Measurements from ENCODE around the gene SLC9A9.

DNA sequence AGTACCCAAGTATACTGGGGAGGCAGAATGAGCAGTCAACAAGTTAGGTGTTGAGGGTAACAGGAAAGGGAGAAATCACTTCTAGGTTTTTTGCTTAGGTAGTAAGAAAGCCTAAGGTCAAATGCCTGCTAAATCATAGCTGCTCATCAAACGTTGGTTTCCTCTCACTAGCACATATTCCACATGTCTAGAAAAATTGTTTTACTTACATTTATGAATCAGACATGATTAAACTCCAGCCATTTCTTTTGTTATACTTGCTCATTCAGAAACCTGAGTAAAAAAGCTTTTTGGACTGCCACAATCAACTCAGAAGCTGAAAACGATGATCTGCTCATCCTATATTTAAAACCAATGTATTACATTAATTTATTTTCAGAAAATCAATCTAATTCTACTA lies 40.2 kb downstream of the SLC9A9 start:
- no peak for TF ChIP-seq POLR2AphosphoS5 (IDR thresholded peaks at IDR 0.05)
- no peak for TF ChIP-seq CTCF (IDR thresholded peaks at IDR 0.05)

All from esophagus muscularis mucosa (tissue), 3 donors.